CD4-positive, alpha-beta T cell (primary cell): ENCODE data around the gene JAZF1. TPM values are rescaled to one million over a fixed set of nuclear protein-coding genes. Genes with fewer than 3 reads are reported as not detected.

Experiments used
- ATAC-seq: fragments of 200-7000 bp; cut with Tn5 transposase; one replicate; pipeline ENCODE4 v1.10.0; 2022; ENCODE audit warnings: mild to moderate bottlenecking; ENCODE audit not compliant: poor library complexity
- CTCF ChIA-PET: fragments of 350-600 bp; sonication (Branson Sonifier 250); formaldehyde crosslinking; loops from one replicate; lab custom pipeline; 2021; ENCODE audit warnings: antibody characterized with exemption, inconsistent platforms; lab: Charles Lee
- POLR2A ChIA-PET: fragments of 350-600 bp; sonication (Branson Sonifier 250); formaldehyde crosslinking; loops from one replicate; lab custom pipeline; 2021; ENCODE audit warnings: antibody characterized with exemption, inconsistent platforms; lab: Charles Lee
- DNase-seq, 14 experiments: peaks; one replicate each; pipeline ENCODE4 v3.0.0-alpha.2; 2013 to 2020; ENCODE audit warnings: mixed read lengths in 2 of 14
- H3K27ac ChIP-seq, 2 donors: one replicate each; pipeline versions ENCODE4 v1.5.1 to v1.7.0; 2013; ENCODE audit warnings: low read length in 2 of 2, low read depth in 1 of 2, mild to moderate bottlenecking in 1 of 2
- H3K27me3 ChIP-seq, 2 experiments: 1 replicate in 1 of 2; 2 replicates in 1 of 2; pipeline versions ENCODE4 v1.6.1 to v1.7.0; 2013; ENCODE audit warnings: low read length in 2 of 2, control low read depth in 1 of 2, mild to moderate bottlenecking in 1 of 2, moderate library complexity in 1 of 2; ENCODE audit not compliant: insufficient read depth in 2 of 2, control insufficient read depth in 1 of 2
- H3K36me3 ChIP-seq: one replicate; pipeline ENCODE4 v1.6.1; 2013; ENCODE audit warnings: low read length, control low read depth; ENCODE audit not compliant: insufficient read depth
- H3K4me1 ChIP-seq: one replicate; pipeline ENCODE4 v1.6.1; 2013; ENCODE audit warnings: low read length, control low read depth; ENCODE audit not compliant: insufficient read depth
- H3K4me3 ChIP-seq: one replicate; pipeline ENCODE4 v1.5.1; 2013; ENCODE audit warnings: mild to moderate bottlenecking, low read length, moderate library complexity
- H3K9me3 ChIP-seq, 2 experiments: 1 replicate in 1 of 2; 2 replicates in 1 of 2; pipeline versions ENCODE4 v1.6.1 to v1.7.0; 2013; ENCODE audit warnings: low read length in 2 of 2, mild to moderate bottlenecking in 2 of 2, control low read depth in 1 of 2, moderate library complexity in 1 of 2; ENCODE audit not compliant: control insufficient read depth in 1 of 2, insufficient read depth in 1 of 2
- H3K27ac Mint-ChIP-seq: one replicate; pipeline ENCODE4 v1.8.0; 2020; ENCODE audit warnings: mixed read lengths
- H3K27me3 Mint-ChIP-seq: one replicate; pipeline ENCODE4 v1.8.0; 2021; ENCODE audit warnings: mixed read lengths
- H3K36me3 Mint-ChIP-seq: one replicate; pipeline ENCODE4 v1.8.0; 2021; ENCODE audit warnings: low read depth, mixed read lengths
- H3K4me1 Mint-ChIP-seq: one replicate; pipeline ENCODE4 v1.8.0; 2021; ENCODE audit warnings: low read depth, mixed read lengths
- H3K4me3 Mint-ChIP-seq: one replicate; pipeline ENCODE4 v1.8.0; 2020; ENCODE audit warnings: mild to moderate bottlenecking, mixed read lengths
- H3K9me3 Mint-ChIP-seq: one replicate; pipeline ENCODE4 v1.8.0; 2020; ENCODE audit warnings: mixed read lengths
- intact Hi-C, 2 experiments: fragments of 100-400 bp; cut with DNase I in 1 of 2; cut with micrococcal nuclease in 1 of 2; formaldehyde crosslinking; loops; one replicate each; pipeline versions ENCODE4 v1.15.1 to v1.9.0; 2023 to 2025; cut with DNase I, micrococcal nuclease
- total RNA-seq, 174 experiments: library from RNA in 2 of 174; stranded (reverse) in 2 of 174; gene quantifications; one replicate each; pipeline ENCODE4 v1.2.3 and lab custom pipeline; 2021 to 2026
- TF ChIP-seq, protein P1 (sequence below): fragments of 200-600 bp; IDR thresholded peaks from one replicate; pipeline ENCODE4 v1.8.0; 2022; ENCODE audit warnings: antibody characterized with exemption, mild to moderate bottlenecking

The JAZF1 gene
- total RNA-seq, 2 experiments from 2014 or later = 9.9 to 11.1 TPM

DNA sequence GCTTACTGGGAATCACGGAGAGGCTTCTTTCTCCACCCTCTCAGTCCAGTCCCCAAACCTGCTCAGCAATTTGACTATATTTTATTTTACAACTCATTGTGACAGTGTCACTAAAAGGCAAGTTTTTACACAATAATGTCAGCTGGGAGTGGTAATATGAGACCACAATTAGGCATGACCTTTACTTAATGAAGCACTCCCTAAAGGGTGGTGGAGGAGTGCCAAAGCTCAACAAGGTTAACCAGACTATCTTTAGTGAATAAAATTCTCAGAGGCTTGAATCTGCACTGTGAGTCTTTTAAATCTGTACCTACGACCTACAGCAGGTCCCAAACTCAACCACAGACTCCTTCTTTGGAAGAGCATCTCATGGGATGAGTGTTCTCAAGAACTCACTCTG lies 225.0 kb downstream of the JAZF1 start:
- ChIA-PET POLR2A (no interaction called here), CTCF (no interaction called here)
- ATAC-seq = no peak
- H3K27ac Mint-ChIP-seq = no peak overlapping the region
- Histone ChIP-seq H3K4me1 (peaks cover 22% of the 10 kb centered on the region), H3K27ac (no peak overlapping the region), H3K27me3 (no peaks in the 10 kb centered on the region), H3K36me3 (no peaks in the 10 kb centered on the region), H3K9me3 (no peaks in the 10 kb centered on the region), H3K4me3 (no peak overlapping the region)
- no peaks in the 10 kb centered on the region for H3K9me3 Mint-ChIP-seq
- TF ChIP-seq, protein P1, sequence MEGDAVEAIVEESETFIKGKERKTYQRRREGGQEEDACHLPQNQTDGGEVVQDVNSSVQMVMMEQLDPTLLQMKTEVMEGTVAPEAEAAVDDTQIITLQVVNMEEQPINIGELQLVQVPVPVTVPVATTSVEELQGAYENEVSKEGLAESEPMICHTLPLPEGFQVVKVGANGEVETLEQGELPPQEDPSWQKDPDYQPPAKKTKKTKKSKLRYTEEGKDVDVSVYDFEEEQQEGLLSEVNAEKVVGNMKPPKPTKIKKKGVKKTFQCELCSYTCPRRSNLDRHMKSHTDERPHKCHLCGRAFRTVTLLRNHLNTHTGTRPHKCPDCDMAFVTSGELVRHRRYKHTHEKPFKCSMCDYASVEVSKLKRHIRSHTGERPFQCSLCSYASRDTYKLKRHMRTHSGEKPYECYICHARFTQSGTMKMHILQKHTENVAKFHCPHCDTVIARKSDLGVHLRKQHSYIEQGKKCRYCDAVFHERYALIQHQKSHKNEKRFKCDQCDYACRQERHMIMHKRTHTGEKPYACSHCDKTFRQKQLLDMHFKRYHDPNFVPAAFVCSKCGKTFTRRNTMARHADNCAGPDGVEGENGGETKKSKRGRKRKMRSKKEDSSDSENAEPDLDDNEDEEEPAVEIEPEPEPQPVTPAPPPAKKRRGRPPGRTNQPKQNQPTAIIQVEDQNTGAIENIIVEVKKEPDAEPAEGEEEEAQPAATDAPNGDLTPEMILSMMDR = no peak
- intact Hi-C loops = loop anchor here in 1 of 2 experiments (2.0 kb wide), 1 partner anchor 17 kb away; no protein-coding TSS in a partner anchor
- no peaks in the 10 kb centered on the region for H3K36me3 Mint-ChIP-seq
- no peaks in the 10 kb centered on the region for H3K27me3 Mint-ChIP-seq
- peaks cover 41% of the 10 kb centered on the region for H3K4me1 Mint-ChIP-seq
- H3K4me3 Mint-ChIP-seq = no peak overlapping the region
- DNase-seq = no peak

DNA sequence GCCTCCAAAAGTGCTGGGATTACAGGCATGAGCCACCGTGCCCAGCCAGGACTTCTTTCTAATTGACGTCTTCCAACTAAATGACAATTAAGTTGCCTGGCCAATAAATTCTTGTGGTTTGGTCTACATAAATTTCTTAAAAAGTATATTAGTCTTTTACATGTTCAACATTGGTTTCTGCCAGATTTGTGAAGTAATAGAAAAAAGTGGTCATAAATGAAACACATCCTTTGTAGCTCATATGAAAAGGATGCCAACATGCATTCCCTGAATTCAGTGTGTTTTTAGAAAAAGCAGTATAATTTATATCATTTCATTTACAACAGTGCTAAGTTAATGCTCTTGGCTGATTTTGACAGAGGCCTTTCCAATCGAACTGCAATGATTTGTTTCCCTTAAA lies 225.6 kb downstream of the JAZF1 start:
- ChIA-PET CTCF (no interaction called here), POLR2A (no interaction called here)
- Mint-ChIP-seq H3K27ac (peak overlapping the region; percentile 55), H3K4me3 (no peak overlapping the region), H3K36me3 (no peaks in the 10 kb centered on the region), H3K9me3 (no peaks in the 10 kb centered on the region), H3K27me3 (no peaks in the 10 kb centered on the region), H3K4me1 (peaks cover 44% of the 10 kb centered on the region)
- Histone ChIP-seq H3K27me3 (no peaks in the 10 kb centered on the region), H3K27ac (no peak overlapping the region), H3K4me3 (no peak overlapping the region), H3K4me1 (peaks cover 22% of the 10 kb centered on the region), H3K36me3 (no peaks in the 10 kb centered on the region), H3K9me3 (no peaks in the 10 kb centered on the region)
- intact Hi-C loops = loop anchor here in 1 of 2 experiments (2.0 kb wide), 1 partner anchor 18 kb away; no protein-coding TSS in a partner anchor
- TF ChIP-seq, protein P1 = no peak
- ATAC-seq (no peak), DNase-seq (no peak)

DNA sequence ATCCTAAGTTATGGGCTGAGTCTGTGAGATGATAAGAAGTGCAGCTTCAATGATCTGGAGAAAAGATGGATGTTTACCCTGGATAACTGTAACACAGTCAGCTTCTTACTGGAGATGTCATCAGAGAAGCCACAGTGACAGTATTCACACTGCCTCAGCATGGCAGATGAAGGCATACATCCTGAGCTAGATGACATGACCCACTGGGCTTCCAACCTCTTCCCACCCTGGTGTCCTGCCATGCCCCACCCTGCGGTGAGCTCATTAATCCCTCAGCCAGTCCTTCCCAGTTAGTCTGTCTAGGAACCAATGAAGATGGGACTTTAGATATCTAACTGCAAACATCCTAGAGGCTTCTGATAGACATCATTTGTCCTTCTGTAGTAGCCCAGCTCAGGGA lies 226.8 kb downstream of the JAZF1 start:
- ChIA-PET POLR2A (interaction anchor here (1.0 to 2.6 kb wide), 9 partner anchors 10 to 767 kb away, joined by 3 to 50 read pairs (median 5); partner anchors contain the start of gene HIBADH), CTCF (no interaction called here)
- TF ChIP-seq, protein P1 = no peak
- H3K4me3 Mint-ChIP-seq = no peak overlapping the region
- peaks cover 22% of the 10 kb centered on the region for H3K4me1 ChIP-seq
- H3K4me3 ChIP-seq = no peak overlapping the region
- peaks cover 53% of the 10 kb centered on the region for H3K4me1 Mint-ChIP-seq
- H3K36me3 ChIP-seq = no peaks in the 10 kb centered on the region
- no peaks in the 10 kb centered on the region for H3K9me3 ChIP-seq
- DNase-seq = no peak
- no peaks in the 10 kb centered on the region for H3K36me3 Mint-ChIP-seq
- H3K27ac Mint-ChIP-seq = peak overlapping the region; percentile 92
- no peaks in the 10 kb centered on the region for H3K27me3 ChIP-seq
- ATAC-seq = no peak
- H3K9me3 Mint-ChIP-seq = no peaks in the 10 kb centered on the region
- intact Hi-C loops = loop anchor here in 1 of 2 experiments (2.0 kb wide), 1 partner anchor 19 kb away; no protein-coding TSS in a partner anchor
- no peak overlapping the region for H3K27ac ChIP-seq
- H3K27me3 Mint-ChIP-seq = no peaks in the 10 kb centered on the region
